K562 (cell line): ENCODE measurements around the gene LPIN1. TPM values are rescaled to one million over a fixed set of nuclear protein-coding genes. Genes with fewer than 3 reads are reported as not detected.

Source experiments
- ATF1 ChIP-seq, 2 experiments: fragments of 450-650 bp in 1 of 2; IDR thresholded peaks; 2 replicates each; pipeline ENCODE4 v1.6.1; 2016; ENCODE audit warnings: missing compliant biosample characterization in 1 of 2, missing genetic modification characterization in 1 of 2
- GTF2A2 ChIP-seq: IDR thresholded peaks from 2 replicates; pipeline ENCODE4 v1.6.1; 2016; ENCODE audit warnings: mild to moderate bottlenecking, missing genetic modification characterization, missing compliant biosample characterization
- HNRNPK ChIP-seq: fragments of 200-400 bp; formaldehyde crosslinking; IDR thresholded peaks from one replicate; pipeline ENCODE4 v1.6.1; 2018; ENCODE audit warnings: mild to moderate bottlenecking, low read depth, low read length; ENCODE audit not compliant: poor library complexity, severe bottlenecking
- MTA2 ChIP-seq: fragments of 450-650 bp; IDR thresholded peaks from 2 replicates; pipeline ENCODE4 v1.6.1; 2016; ENCODE audit warnings: low read depth
- NFIX ChIP-seq: fragments of 250-450 bp; sonication (Bioruptor Pico); IDR thresholded peaks from 2 replicates; pipeline ENCODE4 v1.4.0; 2020; ENCODE audit warnings: low read depth, mild to moderate bottlenecking, moderate library complexity
- NONO ChIP-seq, 2 experiments: fragments of 200-400 bp in 1 of 2; fragments of 450-650 bp in 1 of 2; formaldehyde crosslinking in 1 of 2; IDR thresholded peaks; 2 replicates each; pipeline ENCODE4 v1.6.1; 2017; ENCODE audit warnings: low read depth in 2 of 2, mild to moderate bottlenecking in 2 of 2, moderate library complexity in 2 of 2, low read length in 1 of 2
- PHB ChIP-seq: fragments of 250-450 bp; sonication (Bioruptor Pico); IDR thresholded peaks from 2 replicates; pipeline ENCODE4 v1.5.0; 2021
- SP1 ChIP-seq: sonication (generic); formaldehyde crosslinking; IDR thresholded peaks from 2 replicates; pipeline ENCODE4 v1.8.1; 2022; ENCODE audit warnings: mild to moderate bottlenecking, missing genetic modification reagents
- YBX1 ChIP-seq: fragments of 450-650 bp; IDR thresholded peaks from 2 replicates; pipeline ENCODE4 v1.7.1; 2016; ENCODE audit warnings: mild to moderate bottlenecking
- ZC3H11A ChIP-seq: IDR thresholded peaks from 2 replicates; pipeline ENCODE4 v1.6.1; 2012; ENCODE audit warnings: low read depth, low read length, improper control_type of control experiment
- ZNF140 ChIP-seq: fragments of 250-450 bp; sonication (Bioruptor Pico); IDR thresholded peaks from 2 replicates; pipeline ENCODE4 v1.8.0; 2021; ENCODE audit warnings: moderate library complexity, mild to moderate bottlenecking, inconsistent platforms
- ZNF184 ChIP-seq: sonication (generic); formaldehyde crosslinking; IDR thresholded peaks from 2 replicates; pipeline ENCODE4 v1.5.0; 2020; ENCODE audit warnings: missing genetic modification reagents
- ZNF589 ChIP-seq: fragments of 200-800 bp; sonication (Bioruptor generic); IDR thresholded peaks from 2 replicates; pipeline ENCODE4 v1.6.1; 2016; ENCODE audit warnings: low read depth, missing genetic modification characterization, missing compliant biosample characterization
- ZNF780A ChIP-seq: fragments of 250-450 bp; sonication (Bioruptor Pico); IDR thresholded peaks from 2 replicates; pipeline ENCODE4 v1.5.0; 2021; ENCODE audit warnings: mild to moderate bottlenecking
- ZNF785 ChIP-seq: fragments of 250-450 bp; sonication (Bioruptor Pico); IDR thresholded peaks from 2 replicates; pipeline ENCODE4 v1.4.0; 2020; ENCODE audit warnings: mild to moderate bottlenecking
- polyA plus RNA-seq, 8 experiments: library from polyadenylated mRNA; depleted of rRNA in 4 of 8; stranded (reverse) in 5 of 8; unstranded in 3 of 8; fragments of >200 nt; fragmentation: Nextera tagmentation in 2 of 8; fragmentation: Illumina TruSeq in 1 of 8; extraction: Ambion mirVana in 2 of 8; extraction: Trizol in 1 of 8; gene quantifications; 2 replicates each; pipeline versions ENCODE4 v1.2.1 to v1.2.3, GENCODE V29; 2011 to 2014; ENCODE audit warnings: inconsistent platforms in 1 of 8, missing spikeins in 1 of 8
- total RNA-seq, 7 experiments: library from RNA; depleted of rRNA in 6 of 7; stranded (reverse); fragments of >200 nt in 6 of 7; fragmentation: Illumina TruSeq in 2 of 7; extraction: Trizol in 2 of 7; gene quantifications; 2 replicates each; pipeline versions ENCODE4 v1.2.1 to v1.2.3, GENCODE V29; 2011 to 2021; ENCODE audit warnings: low replicate concordance in 1 of 7
- TF ChIP-seq, protein P1 (sequence below), 2 experiments: IDR thresholded peaks; 2 replicates each; pipeline ENCODE4 v1.6.1; 2012; ENCODE audit warnings: improper control_type of control experiment in 2 of 2, low read depth in 2 of 2, low read length in 2 of 2, borderline replicate concordance in 1 of 2
- TF ChIP-seq, protein P2 (sequence below): sonication (generic); formaldehyde crosslinking; IDR thresholded peaks from 2 replicates; pipeline ENCODE4 v1.8.1; 2023; ENCODE audit warnings: mild to moderate bottlenecking, missing genetic modification reagents
- TF ChIP-seq, protein P3 (sequence below): fragments of 250-450 bp; sonication (Bioruptor Pico); IDR thresholded peaks from 2 replicates; pipeline ENCODE4 v1.4.0; 2020
- TF ChIP-seq, protein P4 (sequence below): sonication (generic); formaldehyde crosslinking; IDR thresholded peaks from 2 replicates; pipeline ENCODE4 v1.8.0; 2023; ENCODE audit warnings: mild to moderate bottlenecking, missing genetic modification reagents
- TF ChIP-seq, protein P5 (sequence below): sonication (generic); formaldehyde crosslinking; IDR thresholded peaks from 2 replicates; pipeline ENCODE4 v1.8.0; 2022; ENCODE audit warnings: mild to moderate bottlenecking, missing genetic modification reagents

LPIN1 gene
- total and polyA plus RNA-seq, 9 of the 15 experiments (the other 6 are each of a cell fraction or from before 2014, with no cell fraction given): 9.2 to 84.0 (median 27.8) TPM

DNA sequence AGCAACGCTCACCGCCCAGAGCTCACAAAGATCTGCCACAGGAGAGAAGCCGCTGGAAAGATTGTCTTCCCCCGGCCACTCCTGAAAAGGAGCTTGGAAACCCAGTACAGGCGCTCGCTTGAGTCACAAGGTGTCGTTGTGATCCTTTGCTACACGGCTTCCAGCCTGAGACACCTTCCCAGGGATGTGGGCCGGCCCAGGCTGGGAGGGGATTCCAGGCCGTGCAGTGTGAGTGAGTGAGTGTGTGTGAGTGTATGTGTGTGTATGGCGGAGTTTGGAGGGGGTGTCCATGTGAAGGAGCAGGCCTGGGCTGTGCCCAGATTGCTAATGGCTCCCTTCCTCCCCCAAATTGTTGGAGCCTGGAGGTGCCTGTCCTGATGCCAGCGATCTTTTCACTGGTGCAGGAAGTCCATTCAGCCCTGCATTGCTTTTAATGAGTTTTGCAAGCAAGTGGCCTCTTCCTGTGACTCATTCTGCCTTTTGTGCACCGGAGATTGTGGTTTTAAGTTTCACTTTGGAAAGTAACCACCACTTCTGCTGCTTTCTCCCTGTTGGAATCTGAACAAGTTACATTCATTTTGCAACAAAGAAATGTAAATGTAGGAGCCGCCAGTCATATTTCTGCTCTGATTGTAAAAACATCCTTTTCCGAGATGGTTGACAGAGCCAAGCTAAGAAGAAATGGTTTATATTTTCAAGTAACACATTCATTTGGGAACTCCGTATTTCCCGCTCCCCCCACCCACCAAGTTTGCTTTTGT lies 83.7 kb downstream of the LPIN1 start (continued):
- TF ChIP-seq ZNF785 (CRISPR knock-in tag): no peak
- TF ChIP-seq NONO (IDR thresholded peaks at IDR 0.05; ENCODE audit: low read depth in 2 of 2, low read length in 1 of 2): no peak
- TF ChIP-seq ZNF589 (CRISPR knock-in tag): no peak
- TF ChIP-seq, protein P1, sequence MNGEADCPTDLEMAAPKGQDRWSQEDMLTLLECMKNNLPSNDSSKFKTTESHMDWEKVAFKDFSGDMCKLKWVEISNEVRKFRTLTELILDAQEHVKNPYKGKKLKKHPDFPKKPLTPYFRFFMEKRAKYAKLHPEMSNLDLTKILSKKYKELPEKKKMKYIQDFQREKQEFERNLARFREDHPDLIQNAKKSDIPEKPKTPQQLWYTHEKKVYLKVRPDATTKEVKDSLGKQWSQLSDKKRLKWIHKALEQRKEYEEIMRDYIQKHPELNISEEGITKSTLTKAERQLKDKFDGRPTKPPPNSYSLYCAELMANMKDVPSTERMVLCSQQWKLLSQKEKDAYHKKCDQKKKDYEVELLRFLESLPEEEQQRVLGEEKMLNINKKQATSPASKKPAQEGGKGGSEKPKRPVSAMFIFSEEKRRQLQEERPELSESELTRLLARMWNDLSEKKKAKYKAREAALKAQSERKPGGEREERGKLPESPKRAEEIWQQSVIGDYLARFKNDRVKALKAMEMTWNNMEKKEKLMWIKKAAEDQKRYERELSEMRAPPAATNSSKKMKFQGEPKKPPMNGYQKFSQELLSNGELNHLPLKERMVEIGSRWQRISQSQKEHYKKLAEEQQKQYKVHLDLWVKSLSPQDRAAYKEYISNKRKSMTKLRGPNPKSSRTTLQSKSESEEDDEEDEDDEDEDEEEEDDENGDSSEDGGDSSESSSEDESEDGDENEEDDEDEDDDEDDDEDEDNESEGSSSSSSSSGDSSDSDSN (IDR thresholded peaks at IDR 0.05; ENCODE audit: borderline replicate concordance in 1 of 2, low read depth in 2 of 2, low read length in 2 of 2): peak in 1 of 2 experiments; percentile 16; a peak in 1 of 4 replicates
- TF ChIP-seq YBX1: no peak
- TF ChIP-seq, protein P2, sequence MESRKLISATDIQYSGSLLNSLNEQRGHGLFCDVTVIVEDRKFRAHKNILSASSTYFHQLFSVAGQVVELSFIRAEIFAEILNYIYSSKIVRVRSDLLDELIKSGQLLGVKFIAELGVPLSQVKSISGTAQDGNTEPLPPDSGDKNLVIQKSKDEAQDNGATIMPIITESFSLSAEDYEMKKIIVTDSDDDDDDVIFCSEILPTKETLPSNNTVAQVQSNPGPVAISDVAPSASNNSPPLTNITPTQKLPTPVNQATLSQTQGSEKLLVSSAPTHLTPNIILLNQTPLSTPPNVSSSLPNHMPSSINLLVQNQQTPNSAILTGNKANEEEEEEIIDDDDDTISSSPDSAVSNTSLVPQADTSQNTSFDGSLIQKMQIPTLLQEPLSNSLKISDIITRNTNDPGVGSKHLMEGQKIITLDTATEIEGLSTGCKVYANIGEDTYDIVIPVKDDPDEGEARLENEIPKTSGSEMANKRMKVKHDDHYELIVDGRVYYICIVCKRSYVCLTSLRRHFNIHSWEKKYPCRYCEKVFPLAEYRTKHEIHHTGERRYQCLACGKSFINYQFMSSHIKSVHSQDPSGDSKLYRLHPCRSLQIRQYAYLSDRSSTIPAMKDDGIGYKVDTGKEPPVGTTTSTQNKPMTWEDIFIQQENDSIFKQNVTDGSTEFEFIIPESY (CRISPR knock-in tag): no peak
- TF ChIP-seq NFIX: no peak
- no peak for TF ChIP-seq GTF2A2 (tag)
- TF ChIP-seq ATF1 (CRISPR knock-in tag; IDR thresholded peaks at IDR 0.05): no peak
- TF ChIP-seq ATF1 (tag; IDR thresholded peaks at IDR 0.05): peak; percentile 45; the same call in 1 of the 2 replicates
- TF ChIP-seq ZC3H11A: no peak
- no peak for TF ChIP-seq ZNF184 (CRISPR knock-in tag)
- no peak for TF ChIP-seq ZNF140 (CRISPR knock-in tag)
- no peak for TF ChIP-seq ZNF780A (CRISPR knock-in tag)
- no peak for TF ChIP-seq HNRNPK
- TF ChIP-seq, protein P3, sequence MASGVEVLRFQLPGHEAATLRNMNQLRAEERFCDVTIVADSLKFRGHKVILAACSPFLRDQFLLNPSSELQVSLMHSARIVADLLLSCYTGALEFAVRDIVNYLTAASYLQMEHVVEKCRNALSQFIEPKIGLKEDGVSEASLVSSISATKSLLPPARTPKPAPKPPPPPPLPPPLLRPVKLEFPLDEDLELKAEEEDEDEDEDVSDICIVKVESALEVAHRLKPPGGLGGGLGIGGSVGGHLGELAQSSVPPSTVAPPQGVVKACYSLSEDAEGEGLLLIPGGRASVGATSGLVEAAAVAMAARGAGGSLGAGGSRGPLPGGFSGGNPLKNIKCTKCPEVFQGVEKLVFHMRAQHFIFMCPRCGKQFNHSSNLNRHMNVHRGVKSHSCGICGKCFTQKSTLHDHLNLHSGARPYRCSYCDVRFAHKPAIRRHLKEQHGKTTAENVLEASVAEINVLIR (CRISPR knock-in tag): no peak
- TF ChIP-seq, protein P4, sequence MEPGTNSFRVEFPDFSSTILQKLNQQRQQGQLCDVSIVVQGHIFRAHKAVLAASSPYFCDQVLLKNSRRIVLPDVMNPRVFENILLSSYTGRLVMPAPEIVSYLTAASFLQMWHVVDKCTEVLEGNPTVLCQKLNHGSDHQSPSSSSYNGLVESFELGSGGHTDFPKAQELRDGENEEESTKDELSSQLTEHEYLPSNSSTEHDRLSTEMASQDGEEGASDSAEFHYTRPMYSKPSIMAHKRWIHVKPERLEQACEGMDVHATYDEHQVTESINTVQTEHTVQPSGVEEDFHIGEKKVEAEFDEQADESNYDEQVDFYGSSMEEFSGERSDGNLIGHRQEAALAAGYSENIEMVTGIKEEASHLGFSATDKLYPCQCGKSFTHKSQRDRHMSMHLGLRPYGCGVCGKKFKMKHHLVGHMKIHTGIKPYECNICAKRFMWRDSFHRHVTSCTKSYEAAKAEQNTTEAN (CRISPR knock-in tag): peak; percentile 48; the same call in 1 of the 2 replicates
- TF ChIP-seq, protein P5, sequence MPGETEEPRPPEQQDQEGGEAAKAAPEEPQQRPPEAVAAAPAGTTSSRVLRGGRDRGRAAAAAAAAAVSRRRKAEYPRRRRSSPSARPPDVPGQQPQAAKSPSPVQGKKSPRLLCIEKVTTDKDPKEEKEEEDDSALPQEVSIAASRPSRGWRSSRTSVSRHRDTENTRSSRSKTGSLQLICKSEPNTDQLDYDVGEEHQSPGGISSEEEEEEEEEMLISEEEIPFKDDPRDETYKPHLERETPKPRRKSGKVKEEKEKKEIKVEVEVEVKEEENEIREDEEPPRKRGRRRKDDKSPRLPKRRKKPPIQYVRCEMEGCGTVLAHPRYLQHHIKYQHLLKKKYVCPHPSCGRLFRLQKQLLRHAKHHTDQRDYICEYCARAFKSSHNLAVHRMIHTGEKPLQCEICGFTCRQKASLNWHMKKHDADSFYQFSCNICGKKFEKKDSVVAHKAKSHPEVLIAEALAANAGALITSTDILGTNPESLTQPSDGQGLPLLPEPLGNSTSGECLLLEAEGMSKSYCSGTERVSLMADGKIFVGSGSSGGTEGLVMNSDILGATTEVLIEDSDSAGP (CRISPR knock-in tag): no peak
- no peak for TF ChIP-seq MTA2
- no peak for TF ChIP-seq PHB (CRISPR knock-in tag)
- TF ChIP-seq SP1 (CRISPR knock-in tag): 0 out of 2 replicates have a peak, but pooled peaks have one; percentile 54
